GM19351 (cell line): ENCODE data around the gene OPALIN.

ENCODE experiments used
- ATAC-seq: cut with Tn5 transposase; IDR thresholded peaks from one replicate; pipeline ENCODE4 v1.9.1; 2021; ENCODE audit warnings: mild to moderate bottlenecking, moderate library complexity; ENCODE audit not compliant: unreplicated experiment

Gene OPALIN

DNA sequence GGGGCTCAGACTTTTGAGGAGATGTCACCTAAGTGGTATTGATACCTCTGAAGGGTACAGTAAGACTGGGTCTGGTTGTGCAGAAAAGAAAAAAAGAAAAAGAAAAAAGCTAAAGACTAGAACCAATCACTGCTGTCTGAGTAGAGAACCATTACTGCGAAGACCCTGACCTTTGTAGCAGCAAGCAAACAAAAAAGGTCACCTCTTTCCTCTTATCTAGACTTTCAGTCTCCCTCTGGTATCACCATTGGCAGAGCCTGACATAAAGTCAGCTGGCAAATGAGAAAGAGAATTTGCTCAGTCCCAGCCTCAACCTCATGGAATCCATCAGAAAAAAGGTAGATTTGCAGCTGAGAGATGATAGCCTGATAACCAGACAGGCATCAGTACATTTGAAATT, 57.2 kb downstream of the OPALIN start:
- no peak for ATAC-seq

DNA sequence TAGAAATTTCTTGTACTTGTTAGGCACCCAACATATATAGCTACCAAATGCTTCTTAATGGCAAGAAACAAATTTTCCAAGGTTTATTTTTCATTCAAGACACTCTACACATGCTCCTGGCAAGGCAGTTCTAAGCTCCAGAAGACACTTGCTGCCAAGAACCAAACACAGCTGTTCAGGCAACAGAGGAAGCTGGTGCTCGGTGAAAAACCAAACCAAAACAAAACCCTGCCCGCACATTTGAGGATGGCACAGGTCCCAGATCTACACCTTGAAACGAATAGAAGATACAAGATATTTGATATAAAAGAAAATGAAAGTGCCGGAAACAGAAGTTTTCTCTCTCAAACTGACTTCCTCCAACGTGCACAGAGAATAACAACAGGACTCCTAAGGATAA, 59.4 kb downstream of the OPALIN start:
- no peak for ATAC-seq

GRCh38 chr10:96298362-96298761, 60.4 kb downstream of the OPALIN start:
- ATAC-seq = no peak

DNA sequence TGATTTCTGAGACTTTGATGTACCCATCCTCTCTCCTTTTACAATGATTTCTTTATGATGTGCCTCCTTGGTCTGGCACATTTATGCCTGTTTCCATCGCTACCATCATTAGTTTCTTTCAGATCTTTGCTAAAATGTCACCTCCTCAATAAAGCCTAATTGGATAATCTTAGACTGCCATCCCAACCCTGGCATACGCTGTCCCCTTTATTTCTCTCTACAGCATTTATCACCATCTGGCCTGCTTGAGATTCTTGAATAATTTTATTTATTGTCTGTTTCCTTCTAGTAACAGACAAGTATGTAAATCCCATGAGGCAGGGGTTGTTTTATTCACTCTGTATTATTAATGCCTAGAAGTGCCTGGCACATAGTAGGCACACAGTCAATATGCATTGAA, 61.3 kb downstream of the OPALIN start:
- no peak for ATAC-seq

GRCh38 chr10:96295475-96295874, 63.3 kb downstream of the OPALIN start:
- no peak for ATAC-seq
